Measurements from ENCODE around the gene AQP2. TPM values are rescaled to one million over a fixed set of nuclear protein-coding genes. Genes with fewer than 3 reads are reported as not detected.

AQP2 gene
- total RNA-seq, 1 donor from 2014 or later, result not detected

DNA sequence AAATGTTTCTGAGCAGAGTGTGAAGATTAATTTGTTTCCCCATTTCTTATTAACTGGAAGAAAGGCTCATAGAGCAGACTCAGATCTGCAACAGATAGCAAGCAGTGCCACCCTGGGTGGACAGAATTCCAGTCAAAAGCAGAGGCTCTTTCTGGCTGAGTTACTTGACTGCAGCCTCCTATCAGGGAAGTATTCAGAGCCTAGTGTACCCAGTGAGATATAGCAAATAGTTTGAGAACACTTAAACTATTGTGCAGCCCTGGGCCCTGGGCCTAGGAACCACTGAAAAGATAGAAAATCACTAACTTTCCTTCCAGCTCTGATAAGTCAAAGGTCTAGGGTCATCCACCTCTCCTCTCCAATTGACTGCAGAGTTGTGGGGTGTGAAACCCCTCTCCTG is 11.2 kb upstream of the AQP2 start:
- Mint-ChIP-seq H3K27ac (ENCODE audit: unreplicated experiment) (no peak overlapping the region), H3K4me1 (peaks cover 19% of the 10 kb centered on the region), H3K4me3 (no peak overlapping the region), H3K36me3 (ENCODE audit: low read depth) (no peaks in the 10 kb centered on the region), H3K9me3 (peaks cover 4% of the 10 kb centered on the region), H3K27me3 (ENCODE audit: low read depth) (no peaks in the 10 kb centered on the region)
- TF ChIP-seq, protein P1, sequence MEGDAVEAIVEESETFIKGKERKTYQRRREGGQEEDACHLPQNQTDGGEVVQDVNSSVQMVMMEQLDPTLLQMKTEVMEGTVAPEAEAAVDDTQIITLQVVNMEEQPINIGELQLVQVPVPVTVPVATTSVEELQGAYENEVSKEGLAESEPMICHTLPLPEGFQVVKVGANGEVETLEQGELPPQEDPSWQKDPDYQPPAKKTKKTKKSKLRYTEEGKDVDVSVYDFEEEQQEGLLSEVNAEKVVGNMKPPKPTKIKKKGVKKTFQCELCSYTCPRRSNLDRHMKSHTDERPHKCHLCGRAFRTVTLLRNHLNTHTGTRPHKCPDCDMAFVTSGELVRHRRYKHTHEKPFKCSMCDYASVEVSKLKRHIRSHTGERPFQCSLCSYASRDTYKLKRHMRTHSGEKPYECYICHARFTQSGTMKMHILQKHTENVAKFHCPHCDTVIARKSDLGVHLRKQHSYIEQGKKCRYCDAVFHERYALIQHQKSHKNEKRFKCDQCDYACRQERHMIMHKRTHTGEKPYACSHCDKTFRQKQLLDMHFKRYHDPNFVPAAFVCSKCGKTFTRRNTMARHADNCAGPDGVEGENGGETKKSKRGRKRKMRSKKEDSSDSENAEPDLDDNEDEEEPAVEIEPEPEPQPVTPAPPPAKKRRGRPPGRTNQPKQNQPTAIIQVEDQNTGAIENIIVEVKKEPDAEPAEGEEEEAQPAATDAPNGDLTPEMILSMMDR (conservative IDR thresholded peaks at IDR 0.05), result no peak
- no peak for DNase-seq (ENCODE audit: low read depth, low spot score)

DNA sequence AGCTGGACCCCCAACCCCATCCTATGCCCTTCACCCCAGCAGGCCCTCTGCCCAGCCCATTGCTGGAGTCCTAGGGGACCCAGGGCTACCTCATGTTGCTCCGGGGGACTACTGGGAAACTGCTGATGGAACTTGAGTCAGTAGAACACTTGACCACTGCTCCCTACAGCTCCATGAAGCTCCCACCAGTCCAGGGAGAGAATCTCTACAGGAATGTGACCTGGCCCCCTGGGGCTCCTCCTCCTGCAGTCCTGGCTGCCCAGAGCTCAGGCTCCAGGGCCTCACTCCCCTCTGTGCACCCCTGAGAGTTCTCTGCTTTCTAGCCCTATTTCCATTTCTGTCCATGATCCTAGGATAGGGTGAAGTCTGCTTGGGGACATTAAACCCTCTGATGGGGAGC is 10.8 kb upstream of the AQP2 start:
- TF ChIP-seq, protein P1 (conservative IDR thresholded peaks at IDR 0.05), result no peak
- no peaks in the 10 kb centered on the region for H3K36me3 Mint-ChIP-seq (ENCODE audit: low read depth)
- DNase-seq (ENCODE audit: low read depth, low spot score), result no peak
- no peaks in the 10 kb centered on the region for H3K27me3 Mint-ChIP-seq (ENCODE audit: low read depth)
- H3K9me3 Mint-ChIP-seq, result peaks cover 1% of the 10 kb centered on the region
- H3K27ac Mint-ChIP-seq (ENCODE audit: unreplicated experiment), result no peak overlapping the region
- H3K4me3 Mint-ChIP-seq, result no peak overlapping the region
- H3K4me1 Mint-ChIP-seq, result peaks cover 22% of the 10 kb centered on the region

DNA sequence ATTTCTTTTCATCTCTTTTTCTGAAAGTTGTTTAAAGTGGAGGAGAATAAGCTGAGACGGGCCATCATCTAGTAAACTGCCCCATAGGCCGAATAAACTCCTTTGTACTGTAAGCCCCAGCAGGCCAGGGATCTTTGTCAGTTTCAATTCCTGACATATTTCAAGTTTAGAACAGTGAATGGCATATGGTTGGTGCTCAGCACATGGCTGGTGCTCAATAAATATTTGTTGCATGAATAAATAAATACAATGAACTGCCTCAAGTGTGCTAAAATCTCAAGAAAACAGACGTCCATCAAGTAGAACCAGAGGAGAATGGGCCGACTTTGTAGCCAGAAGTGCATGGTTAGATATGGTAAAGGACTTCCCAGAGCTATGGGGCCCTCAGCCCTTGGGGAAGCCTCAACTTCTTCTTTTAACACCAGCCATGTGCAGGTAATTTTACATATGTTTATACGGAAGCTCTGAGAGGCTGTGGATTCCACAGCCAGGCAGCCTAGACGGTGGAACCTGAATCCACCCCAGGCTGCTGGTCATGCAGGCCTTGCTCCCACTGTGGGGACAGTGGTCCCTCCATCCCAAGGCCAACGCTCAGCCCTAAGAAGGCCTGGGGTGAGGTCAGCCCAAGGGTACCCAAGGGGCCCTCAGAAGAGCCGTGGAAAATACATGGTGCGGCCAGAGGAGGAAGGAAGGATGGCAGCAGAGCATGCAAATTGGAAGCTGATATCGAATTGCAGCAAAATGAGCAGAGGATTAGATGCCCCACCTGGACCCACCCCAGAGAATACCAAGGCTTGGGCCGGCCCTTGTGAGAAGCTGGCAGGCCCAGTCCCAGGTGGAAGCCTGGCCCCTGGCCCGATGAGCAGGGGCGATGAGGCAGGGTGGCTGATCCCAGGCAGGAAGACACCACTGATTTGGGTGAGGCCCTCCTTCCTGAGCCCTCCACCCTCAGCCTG is 8.7 kb upstream of the AQP2 start:
- Mint-ChIP-seq H3K9me3 (no peaks in the 10 kb centered on the region), H3K4me3 (no peak overlapping the region), H3K27ac (ENCODE audit: unreplicated experiment) (no peak overlapping the region), H3K27me3 (ENCODE audit: low read depth) (peaks cover 2% of the 10 kb centered on the region), H3K4me1 (peaks cover 32% of the 10 kb centered on the region), H3K36me3 (ENCODE audit: low read depth) (no peaks in the 10 kb centered on the region)
- no peak for DNase-seq (ENCODE audit: low read depth, low spot score)
- TF ChIP-seq, protein P1 (conservative IDR thresholded peaks at IDR 0.05), result no peak

DNA sequence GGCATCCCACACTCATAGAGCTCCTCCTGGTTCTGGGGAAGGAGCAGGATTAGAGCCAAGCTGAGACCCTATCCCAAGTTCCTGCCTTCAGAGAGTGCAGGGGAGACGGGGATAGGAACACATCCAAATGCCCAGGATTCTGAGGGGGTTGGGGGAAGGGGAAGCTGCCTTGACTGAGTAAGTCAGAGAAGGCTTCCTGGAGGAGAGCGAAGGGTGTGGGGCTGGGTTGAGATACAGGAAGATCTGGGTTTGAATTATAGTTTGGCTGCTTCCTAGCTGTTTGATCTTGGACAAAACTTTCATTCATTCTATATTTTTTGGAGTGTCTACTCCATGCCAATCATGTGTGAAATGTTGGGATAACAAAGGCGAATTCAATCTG is 8.0 kb upstream of the AQP2 start:
- Mint-ChIP-seq H3K4me1 (peaks cover 32% of the 10 kb centered on the region), H3K9me3 (no peaks in the 10 kb centered on the region), H3K4me3 (no peak overlapping the region), H3K36me3 (ENCODE audit: low read depth) (no peaks in the 10 kb centered on the region), H3K27ac (ENCODE audit: unreplicated experiment) (no peak overlapping the region), H3K27me3 (ENCODE audit: low read depth) (peaks cover 2% of the 10 kb centered on the region)
- no peak for DNase-seq (ENCODE audit: low read depth, low spot score)
- TF ChIP-seq, protein P1 (conservative IDR thresholded peaks at IDR 0.05), result no peak

DNA sequence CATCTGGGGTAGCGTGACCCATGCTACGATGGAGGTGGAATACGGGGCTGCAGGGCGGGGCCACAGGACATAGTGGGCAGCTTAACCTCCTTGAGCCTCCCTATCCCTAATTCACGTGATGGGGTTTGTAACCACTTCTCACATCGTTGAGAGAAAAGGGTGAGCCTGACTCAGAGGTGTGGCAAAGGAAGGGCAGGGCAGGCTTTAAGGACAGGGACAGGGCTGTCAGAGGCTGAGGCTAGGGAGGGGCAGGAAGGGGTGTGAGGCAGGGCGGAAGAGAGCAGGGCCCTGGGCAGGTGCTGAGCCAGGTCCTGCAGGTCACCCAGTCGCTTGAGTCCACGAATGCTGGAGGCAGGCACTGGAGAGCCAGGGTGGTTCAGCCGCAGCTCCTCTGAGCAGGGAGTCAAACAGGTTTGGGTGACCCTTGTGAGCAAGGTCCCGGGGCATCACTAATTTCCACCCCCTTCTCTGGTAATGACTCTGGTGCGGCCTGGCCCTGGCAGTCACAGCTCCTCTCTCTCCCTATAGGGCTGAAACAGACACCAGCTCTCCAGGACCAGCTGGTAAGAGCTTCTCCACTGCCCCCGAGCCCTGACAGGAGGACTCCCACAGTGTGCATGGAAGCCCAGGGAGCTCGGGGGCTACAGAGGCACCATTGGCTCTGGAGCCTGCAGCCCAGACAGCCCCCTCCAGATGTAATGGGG is 7.5 kb upstream of the AQP2 start:
- no peak for DNase-seq (ENCODE audit: low read depth, low spot score)
- H3K27me3 Mint-ChIP-seq (ENCODE audit: low read depth), result peaks cover 2% of the 10 kb centered on the region
- TF ChIP-seq, protein P1 (conservative IDR thresholded peaks at IDR 0.05), result no peak
- no peaks in the 10 kb centered on the region for H3K9me3 Mint-ChIP-seq
- H3K4me3 Mint-ChIP-seq, result no peak overlapping the region
- no peaks in the 10 kb centered on the region for H3K36me3 Mint-ChIP-seq (ENCODE audit: low read depth)
- no peak overlapping the region for H3K27ac Mint-ChIP-seq (ENCODE audit: unreplicated experiment)
- H3K4me1 Mint-ChIP-seq, result peaks cover 32% of the 10 kb centered on the region

All from neural crest cell (in vitro differentiated cells).